Spleen (tissue), 11 donors: ENCODE data around the gene RILPL1. TPM values are rescaled to one million over a fixed set of nuclear protein-coding genes. Genes with fewer than 3 reads are reported as not detected.

Experiments used
- DNase-seq: peaks from one replicate; pipeline ENCODE4 v3.0.0-alpha.2; 2020
- H3K27ac ChIP-seq, 8 donors: fragments of 200-600 bp; sonication (generic) in 7 of 8; 1 replicate in 4 of 8; 2 replicates in 4 of 8; pipeline versions ENCODE4 v1.5.0 to v1.8.0; 2016 to 2021; ENCODE audit warnings: inconsistent platforms in 4 of 8, mild to moderate bottlenecking in 4 of 8, moderate library complexity in 1 of 8
- H3K27me3 ChIP-seq, 7 donors: fragments of 200-600 bp; sonication (generic) in 6 of 7; replicated peaks in 1 of 7; 1 replicate in 4 of 7; 2 replicates in 3 of 7; pipeline versions ENCODE4 v1.5.0 to v1.8.0; 2016 to 2021; ENCODE audit warnings: inconsistent platforms in 3 of 7, mild to moderate bottlenecking in 1 of 7
- H3K36me3 ChIP-seq, 6 donors: fragments of 200-600 bp; sonication (generic) in 5 of 6; 1 replicate in 4 of 6; 2 replicates in 2 of 6; pipeline versions ENCODE4 v1.5.0 to v1.8.0; 2016 to 2021; ENCODE audit warnings: inconsistent platforms in 2 of 6
- H3K4me1 ChIP-seq, 6 donors: fragments of 200-600 bp; sonication (generic) in 5 of 6; 1 replicate in 3 of 6; 2 replicates in 3 of 6; pipeline versions ENCODE4 v1.5.0 to v1.8.0; 2016 to 2021; ENCODE audit warnings: inconsistent platforms in 3 of 6
- H3K4me3 ChIP-seq, 8 donors: fragments of 200-600 bp; sonication (generic) in 7 of 8; 1 replicate in 4 of 8; 2 replicates in 4 of 8; pipeline versions ENCODE4 v1.5.0 to v1.8.0; 2016 to 2021; ENCODE audit warnings: inconsistent platforms in 4 of 8, mild to moderate bottlenecking in 4 of 8, moderate library complexity in 2 of 8
- H3K9me3 ChIP-seq, 8 donors: fragments of 200-600 bp; sonication (generic) in 7 of 8; 1 replicate in 4 of 8; 2 replicates in 4 of 8; pipeline versions ENCODE4 v1.5.0 to v1.8.0; 2016 to 2021; ENCODE audit warnings: inconsistent platforms in 4 of 8
- POLR2A ChIP-seq, 3 donors: fragments of 450-650 bp; IDR thresholded peaks; one replicate each; pipeline ENCODE4 v1.5.1; 2017; ENCODE audit warnings: antibody characterized with exemption in 3 of 3, mild to moderate bottlenecking in 1 of 3
- POLR2AphosphoS5 ChIP-seq, 3 donors: sonication (generic); formaldehyde crosslinking; IDR thresholded peaks; one replicate each; pipeline ENCODE4 v1.5.1; 2017; ENCODE audit warnings: antibody characterized with exemption in 3 of 3
- WGBS, 5 donors: extraction: QIAGEN DNeasy Blood & Tissue Kit in 3 of 5; methylation state at CpG; one replicate each; pipeline versions ENCODE4 v1.1.5 to v1.1.7; 2013 to 2018; 5-methylcytosine and 5-hydroxymethylcytosine counted together
- intact Hi-C: fragments of 100-400 bp; cut with DNase I; formaldehyde crosslinking; loops from one replicate; pipeline ENCODE4 v1.15.0; 2023; ENCODE audit warnings: low total_unique reads
- polyA plus RNA-seq, 3 donors: library from polyadenylated mRNA; stranded (reverse); fragments of 200-250 nt; gene quantifications; one replicate each; pipeline ENCODE4 v1.2.1, GENCODE V29; 2013
- total RNA-seq, 7 donors: library from RNA; depleted of rRNA in 3 of 7; stranded (reverse); fragments of >200 nt in 3 of 7; fragmentation: NEBNext Ultra II Directional in 4 of 7; extraction: Animal tissue kit (Norgen Biotek cat#: 25700) in 4 of 7; gene quantifications; one replicate each; pipeline versions ENCODE4 v1.1.0 to v1.2.1, GENCODE V29; 2016 to 2021
- TF ChIP-seq, protein P1 (sequence below), 11 experiments: fragments of 200-600 bp in 7 of 11; fragments of 450-650 bp in 4 of 11; sonication (generic) in 4 of 11; IDR thresholded peaks in 8 of 11; conservative IDR thresholded peaks in 3 of 11; 1 replicate in 7 of 11; 2 replicates in 4 of 11; pipeline versions ENCODE4 v1.4.0 to v1.8.0; 2016 to 2021; ENCODE audit warnings: antibody characterized with exemption in 11 of 11, inconsistent platforms in 4 of 11, mild to moderate bottlenecking in 1 of 11
- donor health status: healthy with polysubstance abuse.
- donor health status: DM: no; HTN: no; CAD: no; lungs with moderate emphysema.
- donor health status: DM: no; HTN: no; CAD: no.
- donor health status: Bipolar disorder and iron deficiency.
- donor health status: healthy.
- donor health status: DM: no; HTN: no; CAD: no.
- donor health status: DM: yes; HTN: yes; CAD: no.

Gene RILPL1
- total and polyA plus RNA-seq, 10 donors: 3.2 to 13.6 (median 9.0) TPM

DNA sequence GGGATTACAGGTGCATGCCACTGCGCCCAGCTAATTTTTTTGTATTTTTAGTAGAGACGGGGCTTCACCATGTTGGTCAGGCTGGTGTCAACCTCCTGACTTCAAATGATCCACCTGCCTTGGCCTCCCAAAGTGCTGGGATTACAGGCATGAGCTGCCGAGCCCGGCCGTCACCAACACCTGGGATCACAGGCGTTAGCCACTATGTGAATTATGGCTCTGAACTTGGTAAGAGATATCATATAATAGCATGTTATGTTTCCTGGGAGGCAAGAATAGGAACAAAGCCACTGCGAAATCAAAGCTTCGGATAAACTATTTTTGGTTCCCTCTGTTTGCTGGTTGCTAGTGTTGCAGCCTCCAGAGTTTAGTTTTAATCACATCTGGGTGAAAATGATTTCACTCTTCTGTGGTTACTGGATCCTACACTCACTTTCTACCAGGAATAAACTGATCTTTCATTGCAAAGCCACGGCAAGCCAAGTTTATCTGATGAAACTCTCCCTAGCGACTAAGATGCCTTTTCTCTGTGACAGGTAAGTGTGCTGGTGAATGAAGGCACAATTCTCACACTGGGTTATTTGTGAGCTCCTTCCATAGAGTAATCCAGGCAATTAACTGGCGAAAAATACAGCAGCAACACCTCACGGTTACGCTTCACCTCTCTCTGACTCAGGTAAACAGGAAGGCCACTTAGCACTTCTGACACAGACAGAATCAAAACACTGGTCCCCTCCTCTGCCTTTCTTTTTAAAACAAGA, 58.9 kb downstream of the RILPL1 start:
- no peak overlapping the region for H3K4me3 ChIP-seq
- DNase-seq: no peak
- H3K27me3 ChIP-seq: no peaks in the 10 kb centered on the region
- intact Hi-C loops: no loop called here
- H3K4me1 ChIP-seq: peaks cover 0 to 31% (median 2%) of the 10 kb centered on the region in 6 donors
- WGBS, 5 donors: 82 to 90% (median 87%) methylated on average over 13 of the region's 13 CpGs
- H3K36me3 ChIP-seq: peaks cover 0 to 93% (median 21%) of the 10 kb centered on the region in 6 donors
- H3K27ac ChIP-seq: peak overlapping the region in 7 of 8 donors; percentile 27 to 56 (median 41)
- H3K9me3 ChIP-seq: no peaks in the 10 kb centered on the region
- no peak for TF ChIP-seq POLR2AphosphoS5 (IDR thresholded peaks at IDR 0.05)
- no peak for TF ChIP-seq POLR2A (IDR thresholded peaks at IDR 0.05)
- TF ChIP-seq, protein P1, sequence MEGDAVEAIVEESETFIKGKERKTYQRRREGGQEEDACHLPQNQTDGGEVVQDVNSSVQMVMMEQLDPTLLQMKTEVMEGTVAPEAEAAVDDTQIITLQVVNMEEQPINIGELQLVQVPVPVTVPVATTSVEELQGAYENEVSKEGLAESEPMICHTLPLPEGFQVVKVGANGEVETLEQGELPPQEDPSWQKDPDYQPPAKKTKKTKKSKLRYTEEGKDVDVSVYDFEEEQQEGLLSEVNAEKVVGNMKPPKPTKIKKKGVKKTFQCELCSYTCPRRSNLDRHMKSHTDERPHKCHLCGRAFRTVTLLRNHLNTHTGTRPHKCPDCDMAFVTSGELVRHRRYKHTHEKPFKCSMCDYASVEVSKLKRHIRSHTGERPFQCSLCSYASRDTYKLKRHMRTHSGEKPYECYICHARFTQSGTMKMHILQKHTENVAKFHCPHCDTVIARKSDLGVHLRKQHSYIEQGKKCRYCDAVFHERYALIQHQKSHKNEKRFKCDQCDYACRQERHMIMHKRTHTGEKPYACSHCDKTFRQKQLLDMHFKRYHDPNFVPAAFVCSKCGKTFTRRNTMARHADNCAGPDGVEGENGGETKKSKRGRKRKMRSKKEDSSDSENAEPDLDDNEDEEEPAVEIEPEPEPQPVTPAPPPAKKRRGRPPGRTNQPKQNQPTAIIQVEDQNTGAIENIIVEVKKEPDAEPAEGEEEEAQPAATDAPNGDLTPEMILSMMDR (IDR thresholded peaks at IDR 0.05 in 8 of 11, conservative IDR thresholded peaks at IDR 0.05 in 3 of 11): no peak

DNA sequence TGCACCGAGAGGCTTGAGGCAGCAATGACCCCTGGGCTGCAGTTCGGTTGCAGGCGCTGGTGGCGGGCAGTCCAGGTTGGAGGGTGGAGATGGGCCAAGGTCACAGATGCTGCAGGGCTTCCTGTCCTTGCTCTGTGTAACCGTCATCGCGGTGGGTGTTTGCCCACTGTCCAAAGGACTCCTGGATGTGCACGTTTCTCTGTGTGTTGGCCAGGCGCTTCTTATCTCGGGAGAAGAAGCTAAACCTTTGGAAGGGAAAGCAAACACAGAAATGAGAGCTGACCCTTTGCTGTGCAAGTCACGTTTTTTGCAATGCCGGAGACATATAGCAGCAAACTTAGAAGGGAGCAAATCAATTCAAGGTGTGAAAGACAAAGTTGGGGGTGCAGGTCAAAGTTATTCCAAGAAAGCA, 61.1 kb downstream of the RILPL1 start:
- no peak for DNase-seq
- intact Hi-C loops: no loop called here
- 70 to 81% (median 80%) methylated on average over 12 of the region's 12 CpGs for WGBS, 5 donors
- Histone ChIP-seq H3K27me3 (no peaks in the 10 kb centered on the region), H3K4me1 (peaks cover 0 to 39% (median 0%) of the 10 kb centered on the region in 6 donors), H3K4me3 (no peak overlapping the region), H3K27ac (no peak overlapping the region), H3K9me3 (no peaks in the 10 kb centered on the region), H3K36me3 (peaks cover 0 to 92% (median 21%) of the 10 kb centered on the region in 6 donors)
- TF ChIP-seq POLR2A (IDR thresholded peaks at IDR 0.05): no peak
- TF ChIP-seq POLR2AphosphoS5 (IDR thresholded peaks at IDR 0.05): peak in 2 of 3 donors; percentile 28 to 47
- TF ChIP-seq, protein P1 (IDR thresholded peaks at IDR 0.05 in 8 of 11, conservative IDR thresholded peaks at IDR 0.05 in 3 of 11): no peak

DNA sequence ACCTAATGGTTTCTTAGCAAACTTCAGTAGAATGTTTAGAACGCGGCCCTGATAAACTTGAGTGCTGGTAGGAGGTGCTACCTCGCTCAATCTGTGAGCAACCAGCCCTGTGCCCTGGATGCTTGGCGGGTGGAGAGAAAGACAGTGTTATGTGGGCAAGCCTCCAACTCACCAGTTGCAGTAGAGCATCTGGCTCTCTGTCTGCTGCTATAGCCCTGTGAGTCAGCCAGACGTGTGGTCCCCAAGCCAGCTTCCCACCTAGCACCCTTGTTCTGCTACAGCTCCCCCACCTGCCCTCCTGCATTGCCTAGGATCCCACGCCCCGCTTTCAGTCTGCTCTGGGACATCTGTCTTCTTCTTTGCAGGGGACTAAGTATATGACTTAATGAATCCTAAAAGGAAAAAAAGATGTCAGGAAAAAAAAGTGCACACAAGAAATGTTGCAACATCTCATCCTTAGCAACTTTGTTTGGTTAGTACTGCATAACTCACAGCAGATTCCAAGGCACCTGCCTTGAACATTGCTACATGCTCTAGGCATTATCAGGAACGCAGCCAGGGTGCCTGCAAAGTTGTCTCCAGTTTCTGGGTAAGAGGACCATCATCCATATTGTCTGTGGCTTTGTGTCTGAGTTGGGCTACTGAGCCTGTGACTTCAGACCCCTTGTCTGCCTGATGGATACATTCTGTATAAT, 62.0 kb downstream of the RILPL1 start:
- Histone ChIP-seq H3K4me1 (peaks cover 0 to 46% (median 0%) of the 10 kb centered on the region in 6 donors), H3K4me3 (no peak overlapping the region), H3K36me3 (peaks cover 0 to 92% (median 21%) of the 10 kb centered on the region in 6 donors), H3K27ac (no peak overlapping the region), H3K27me3 (no peaks in the 10 kb centered on the region), H3K9me3 (no peaks in the 10 kb centered on the region)
- TF ChIP-seq POLR2AphosphoS5 (IDR thresholded peaks at IDR 0.05): no peak
- TF ChIP-seq, protein P1 (IDR thresholded peaks at IDR 0.05 in 8 of 11, conservative IDR thresholded peaks at IDR 0.05 in 3 of 11): no peak
- TF ChIP-seq POLR2A (IDR thresholded peaks at IDR 0.05): no peak
- WGBS, 5 donors: 82 to 96% (median 88%) methylated on average over 7 to 8 of the region's 8 CpGs
- DNase-seq: no peak
- intact Hi-C loops: no loop called here

DNA sequence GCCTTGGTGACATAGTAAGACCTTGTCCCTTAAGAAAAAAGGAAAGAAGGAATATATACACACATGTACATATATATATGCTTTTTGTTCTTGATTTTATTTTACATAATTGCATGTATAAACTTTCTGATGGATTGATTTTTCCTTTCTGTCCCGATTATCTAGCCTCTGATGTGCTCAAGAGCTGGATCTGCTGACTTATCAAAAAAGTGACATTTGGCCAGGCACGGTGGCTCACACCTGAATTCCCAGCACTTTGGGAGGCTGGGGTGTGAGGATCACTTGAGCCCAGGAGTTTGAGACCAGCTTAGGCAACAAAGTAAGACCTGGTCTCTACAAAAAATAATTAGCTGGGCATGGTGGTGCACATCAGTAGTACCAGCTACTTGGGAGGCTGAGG, 63.5 kb downstream of the RILPL1 start:
- intact Hi-C loops: loop anchor here (10.0 kb wide), 1 partner anchor 105 kb away; the partner anchor contains the start of gene SBNO1

More for the DNA sequence above, 63.5 kb downstream of the RILPL1 start:
- 86 to 98% (median 92%) methylated on average over 2 of the region's 2 CpGs for WGBS, 5 donors
- Histone ChIP-seq H3K27me3 (no peaks in the 10 kb centered on the region), H3K36me3 (peaks cover 0 to 97% (median 37%) of the 10 kb centered on the region in 6 donors), H3K9me3 (no peaks in the 10 kb centered on the region), H3K4me1 (peaks cover 0 to 43% (median 2%) of the 10 kb centered on the region in 6 donors), H3K4me3 (no peak overlapping the region), H3K27ac (no peak overlapping the region)
- no peak for DNase-seq
- TF ChIP-seq POLR2A (IDR thresholded peaks at IDR 0.05): no peak
- TF ChIP-seq POLR2AphosphoS5 (IDR thresholded peaks at IDR 0.05): no peak
- TF ChIP-seq, protein P1 (IDR thresholded peaks at IDR 0.05 in 8 of 11, conservative IDR thresholded peaks at IDR 0.05 in 3 of 11): no peak
